ENCODE results near the gene TRAF3IP1.
"Not testable (repeated sequence)": the region's sequence is repeated elsewhere in the genome, so short reads cannot be mapped to it uniquely, and the experiment has no call there.

The TRAF3IP1 gene

DNA sequence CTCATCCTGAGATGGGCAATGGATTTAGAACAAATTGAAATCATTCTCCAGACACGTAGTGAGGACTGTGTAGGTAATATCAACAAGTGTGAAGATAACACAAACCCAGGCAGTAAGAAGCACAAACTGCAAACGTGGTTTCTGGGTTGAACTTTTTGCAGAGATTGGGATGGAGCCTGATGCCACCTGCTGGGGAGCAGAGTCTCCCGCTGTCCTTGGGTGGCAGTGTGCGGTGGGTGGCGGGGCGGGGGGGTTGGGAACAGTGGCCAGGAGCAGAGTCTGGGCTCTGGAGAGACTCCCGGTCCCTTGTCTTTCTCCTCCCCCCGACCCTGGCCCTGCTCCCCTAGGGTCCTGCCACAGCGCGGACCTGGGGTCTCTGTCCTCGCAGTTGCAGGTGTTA, 19.5 kb downstream of the TRAF3IP1 start:
- DNase-seq (ENCODE audit: low read depth), result no peak

DNA sequence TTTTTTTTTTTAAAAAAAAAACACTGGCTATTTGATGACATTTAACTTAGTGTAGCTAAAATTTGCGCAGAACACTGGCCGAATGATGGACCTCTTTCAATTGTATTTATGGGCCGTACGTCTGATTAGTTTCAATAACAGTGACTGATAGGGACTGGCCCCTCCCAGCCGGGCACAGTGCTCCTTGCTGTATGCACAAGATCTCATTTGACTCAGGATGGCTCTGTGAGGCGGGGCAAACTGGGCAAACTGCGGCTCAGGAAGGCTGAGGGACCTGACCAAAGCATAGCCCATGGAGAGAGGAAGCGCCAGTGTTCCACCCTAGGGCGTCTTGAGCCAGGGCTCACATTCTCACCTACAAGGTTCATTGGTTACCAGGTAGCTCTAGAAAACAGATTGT, 21.2 kb downstream of the TRAF3IP1 start:
- DNase-seq (ENCODE audit: low read depth), result no peak

DNA sequence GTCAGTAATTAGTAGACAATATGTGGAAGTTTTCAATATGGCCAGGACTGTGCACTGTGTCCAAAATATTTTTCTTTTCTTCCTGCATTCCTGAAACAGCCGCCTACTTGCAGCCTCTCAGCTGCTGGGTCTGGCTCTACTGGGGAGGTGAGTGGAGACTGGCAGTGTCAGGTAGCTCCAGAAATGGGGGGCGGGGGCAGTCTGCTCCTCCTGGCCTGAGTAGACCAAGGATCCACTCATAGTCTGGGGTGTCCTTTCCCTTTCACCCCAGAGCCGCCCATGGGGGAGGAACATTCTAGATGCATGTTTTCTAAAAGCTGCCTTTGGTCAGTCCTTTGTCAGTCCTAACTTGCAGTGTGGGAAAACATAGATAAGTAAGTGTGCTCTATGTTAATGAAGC, 23.7 kb downstream of the TRAF3IP1 start:
- no peak for DNase-seq (ENCODE audit: low read depth)

DNA sequence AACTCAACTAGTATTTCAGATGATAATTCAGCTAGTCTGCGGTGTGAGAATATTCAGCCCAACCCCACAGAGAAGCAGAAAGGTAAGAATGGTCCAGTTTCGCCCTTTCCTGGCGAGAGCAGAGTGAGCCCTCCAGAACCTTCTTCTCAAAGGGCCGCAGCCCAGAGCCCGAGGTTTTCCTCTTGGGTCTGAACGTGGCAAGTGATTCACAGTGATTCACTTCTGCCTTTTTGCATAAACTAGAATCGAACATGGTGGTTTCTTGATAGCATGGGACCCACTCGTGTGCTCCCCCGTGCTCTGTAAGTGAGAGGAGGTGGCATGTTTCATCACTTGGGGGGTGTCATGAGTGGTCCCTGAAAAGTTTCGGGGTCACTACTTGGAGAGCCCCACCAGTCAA, 24.2 kb downstream of the TRAF3IP1 start:
- no peak for DNase-seq (ENCODE audit: low read depth)

DNA sequence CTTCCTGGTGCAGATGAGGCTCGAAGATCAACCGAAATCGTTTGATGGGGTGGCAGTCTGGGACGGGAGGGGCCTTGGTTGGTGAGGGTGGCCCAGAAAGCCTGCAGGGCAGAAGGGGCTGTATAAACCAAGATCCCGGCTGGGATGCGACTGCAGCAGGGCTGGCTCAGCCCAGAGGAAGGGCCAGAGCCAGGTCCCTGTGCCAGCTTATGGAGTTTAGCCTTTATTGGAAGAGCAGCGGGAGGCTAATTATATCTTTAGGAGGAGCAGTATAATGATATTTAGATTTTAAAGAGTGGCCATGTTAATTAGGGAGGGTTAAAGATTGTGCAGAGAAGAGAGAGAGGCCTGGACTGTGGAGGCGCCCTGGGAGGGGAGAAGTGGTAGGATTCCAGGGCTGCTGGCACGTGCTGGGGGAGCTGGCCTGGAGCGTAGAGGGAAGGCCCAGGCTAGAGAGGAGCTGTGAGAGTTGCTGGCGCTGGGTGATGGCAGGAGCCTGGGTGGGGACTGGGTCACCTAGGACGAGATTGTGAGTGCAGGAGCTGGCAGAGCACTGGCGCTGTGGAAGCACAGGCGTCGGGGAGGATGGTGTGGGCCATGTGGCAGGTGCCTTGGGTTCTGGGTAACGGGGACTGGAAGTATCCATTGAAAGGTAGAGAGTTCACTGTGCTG, 25.1 kb downstream of the TRAF3IP1 start:
- DNase-seq (ENCODE audit: low read depth), result no peak

DNA sequence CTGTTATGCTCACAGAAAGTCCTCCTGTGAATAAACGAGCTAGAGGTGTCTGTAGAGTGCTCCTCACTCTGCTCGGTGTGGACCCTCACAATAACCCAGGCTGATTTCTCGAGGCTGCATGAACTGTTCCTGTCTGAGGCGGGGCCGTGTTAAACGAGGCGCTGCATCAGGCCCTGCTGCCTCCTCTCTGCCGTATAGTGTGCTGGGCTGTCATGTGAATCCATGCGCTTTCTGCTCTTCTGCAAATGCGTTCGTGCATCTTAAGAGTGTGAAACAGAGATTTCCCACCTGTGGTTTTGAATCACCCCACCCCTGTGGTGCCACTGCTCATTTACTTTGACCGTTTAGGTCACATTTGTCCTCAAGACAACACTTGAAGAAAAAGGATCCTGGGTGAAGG, 26.2 kb downstream of the TRAF3IP1 start:
- DNase-seq (ENCODE audit: low read depth), result no peak

DNA sequence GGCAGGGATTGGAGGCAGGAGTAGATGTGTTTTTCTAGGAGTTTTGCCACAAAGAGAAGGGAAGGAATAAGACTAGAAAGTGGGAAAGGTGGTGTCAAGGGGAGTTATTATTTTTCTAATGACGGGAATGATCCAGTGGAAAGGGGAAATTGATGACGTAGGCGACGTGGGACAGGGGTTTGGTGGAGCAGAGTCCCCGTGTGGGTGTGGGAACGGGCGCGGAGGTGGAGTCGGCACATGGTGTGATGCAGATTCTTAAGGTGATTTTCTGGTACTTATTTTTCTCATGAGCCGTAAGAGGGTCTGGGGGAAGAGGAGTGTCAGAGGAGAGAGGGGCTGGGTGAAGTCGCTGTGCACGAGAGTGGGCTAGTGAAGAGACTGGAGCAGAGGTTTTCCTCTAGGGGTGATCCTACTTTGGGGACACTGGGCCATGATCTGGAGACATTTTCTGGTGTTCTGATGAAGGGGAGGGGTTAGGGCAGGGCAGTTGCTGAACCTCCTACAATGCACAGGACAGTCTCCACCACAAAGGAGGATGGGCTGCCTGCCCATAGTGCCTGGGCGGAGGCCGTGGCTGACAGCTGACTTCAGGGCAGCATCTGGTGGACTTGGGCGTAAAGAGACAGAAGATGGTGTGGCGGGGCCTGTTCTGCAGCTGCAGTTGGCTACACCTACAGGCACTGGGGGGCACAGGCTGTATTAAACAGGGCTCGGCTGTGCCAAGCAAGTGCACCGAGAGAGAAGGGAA, 30.0 kb downstream of the TRAF3IP1 start:
- DNase-seq (ENCODE audit: low read depth), result no peak

DNA sequence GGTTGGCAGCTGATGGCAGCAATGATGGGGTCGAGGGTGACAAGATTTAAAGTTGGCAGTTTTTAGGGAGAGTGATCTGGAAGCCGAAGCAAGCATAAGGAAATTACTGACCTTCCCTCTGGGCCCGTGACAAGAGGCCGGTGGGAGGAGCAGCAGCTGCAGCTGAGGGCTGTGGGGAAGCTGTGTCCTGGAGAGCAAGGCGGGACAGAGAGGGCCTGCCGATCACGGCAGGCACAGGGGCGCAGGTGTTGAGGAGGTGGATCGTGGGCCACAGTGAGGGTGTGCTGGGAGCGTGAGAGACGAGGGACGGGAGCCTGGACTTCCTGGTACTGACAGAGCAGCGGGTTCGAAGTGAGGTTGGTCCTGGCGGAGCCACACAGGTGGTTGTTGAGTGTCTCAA, 31.0 kb downstream of the TRAF3IP1 start:
- no peak for DNase-seq (ENCODE audit: low read depth)

DNA sequence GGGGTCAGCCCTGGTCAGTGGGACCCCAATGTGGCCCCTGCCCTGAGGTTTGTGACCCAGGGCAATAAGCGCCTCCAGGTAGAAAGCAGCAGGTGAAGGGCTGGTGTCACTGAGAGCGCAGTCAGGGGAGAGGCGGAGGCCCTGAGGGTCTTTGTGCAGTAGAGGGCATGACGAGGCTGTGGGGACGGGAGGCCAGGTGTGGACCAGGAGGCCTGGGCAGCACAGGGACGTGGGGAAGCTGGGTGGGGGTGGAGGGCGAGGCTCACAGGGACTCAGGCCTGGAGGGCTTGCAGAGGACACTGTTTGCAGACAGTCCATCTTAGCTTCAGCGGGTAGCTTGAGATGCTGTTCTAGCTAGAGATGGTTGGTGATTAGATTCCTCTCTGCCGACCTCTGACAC, 32.0 kb downstream of the TRAF3IP1 start:
- no peak for DNase-seq (ENCODE audit: low read depth)

GRCh38 chr2:238358769-238359168, 38.5 kb downstream of the TRAF3IP1 start:
- no peak for DNase-seq (ENCODE audit: low read depth)

DNA sequence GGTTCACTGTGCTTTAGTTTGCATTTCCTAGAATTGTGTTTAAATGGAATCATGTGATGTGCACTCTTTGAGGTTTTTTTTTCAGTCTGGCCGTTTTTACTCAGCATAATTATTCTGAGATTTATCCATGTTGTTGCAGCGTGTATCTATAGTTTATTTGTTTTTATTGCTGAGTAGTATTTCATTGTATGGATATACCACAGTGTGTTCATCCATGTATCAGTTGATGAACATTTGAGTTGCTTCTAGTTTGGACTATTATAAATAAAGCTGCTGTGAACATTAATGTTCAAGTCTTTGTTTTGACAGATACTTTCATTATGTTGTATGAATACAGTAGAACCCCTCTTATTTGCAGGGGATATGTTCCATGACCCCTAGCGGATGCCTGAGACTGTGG, 39.1 kb downstream of the TRAF3IP1 start:
- no peak for DNase-seq (ENCODE audit: low read depth)

DNA sequence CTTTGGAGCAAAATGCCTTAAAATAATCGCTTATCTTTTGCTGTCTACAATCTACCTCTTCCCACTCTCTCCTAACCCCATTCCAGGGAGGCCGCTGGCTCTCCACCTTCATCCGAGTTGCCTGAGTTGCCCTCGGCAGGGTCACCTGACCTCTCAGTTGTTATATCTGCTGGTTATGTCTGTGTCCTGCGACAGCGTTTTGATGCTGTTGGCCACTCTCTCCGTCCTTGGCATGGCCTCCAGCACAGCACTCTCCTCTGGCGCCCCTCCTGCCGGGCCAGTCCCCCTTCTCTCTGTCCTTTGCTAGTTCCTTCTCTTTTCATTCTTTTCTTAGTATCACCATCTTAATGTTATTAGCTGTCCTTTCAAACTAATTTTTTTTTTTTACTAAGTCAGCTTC, 41.6 kb downstream of the TRAF3IP1 start:
- DNase-seq (ENCODE audit: low read depth), result no peak

DNA sequence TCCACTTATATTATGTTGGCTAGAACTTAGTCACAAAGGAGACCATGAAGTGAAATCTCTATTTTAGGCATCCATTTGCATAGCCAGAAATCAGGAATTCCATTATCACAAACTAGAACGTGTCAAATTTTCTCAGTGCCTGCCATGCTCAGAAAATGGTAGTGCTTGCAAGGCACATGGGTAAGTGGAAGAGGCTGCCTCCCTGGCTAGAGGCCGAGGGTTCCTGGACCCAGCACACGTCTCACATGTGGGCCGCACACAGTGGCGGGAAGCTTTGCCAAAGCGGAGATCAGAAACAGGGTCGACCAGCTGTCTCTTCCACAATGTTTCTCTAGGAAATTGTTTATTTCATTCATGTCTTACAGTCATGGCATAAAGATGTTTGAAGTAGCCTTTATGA, 42.3 kb downstream of the TRAF3IP1 start:
- no peak for DNase-seq (ENCODE audit: low read depth)

GRCh38 chr2:238369591-238370040, 49.3 kb downstream of the TRAF3IP1 start:
- no peak for DNase-seq (ENCODE audit: low read depth)

GRCh38 chr2:238370094-238370822, 49.9 kb downstream of the TRAF3IP1 start:
- DNase-seq (ENCODE audit: low read depth), result no peak

GRCh38 chr2:238370823-238371372, 50.6 kb downstream of the TRAF3IP1 start:
- peak; percentile 31 for DNase-seq (ENCODE audit: low read depth)

- not testable (repeated sequence) for DNase-seq (ENCODE audit: low read depth)
Measured at GRCh38 chr2:238372277-238372676, 52.0 kb downstream of the TRAF3IP1 start.

GRCh38 chr2:238376884-238377391, 56.6 kb downstream of the TRAF3IP1 start:
- no peak for DNase-seq (ENCODE audit: low read depth)

GRCh38 chr2:238378230-238379095, 58.1 kb downstream of the TRAF3IP1 start:
- DNase-seq (ENCODE audit: low read depth), result no peak

DNA sequence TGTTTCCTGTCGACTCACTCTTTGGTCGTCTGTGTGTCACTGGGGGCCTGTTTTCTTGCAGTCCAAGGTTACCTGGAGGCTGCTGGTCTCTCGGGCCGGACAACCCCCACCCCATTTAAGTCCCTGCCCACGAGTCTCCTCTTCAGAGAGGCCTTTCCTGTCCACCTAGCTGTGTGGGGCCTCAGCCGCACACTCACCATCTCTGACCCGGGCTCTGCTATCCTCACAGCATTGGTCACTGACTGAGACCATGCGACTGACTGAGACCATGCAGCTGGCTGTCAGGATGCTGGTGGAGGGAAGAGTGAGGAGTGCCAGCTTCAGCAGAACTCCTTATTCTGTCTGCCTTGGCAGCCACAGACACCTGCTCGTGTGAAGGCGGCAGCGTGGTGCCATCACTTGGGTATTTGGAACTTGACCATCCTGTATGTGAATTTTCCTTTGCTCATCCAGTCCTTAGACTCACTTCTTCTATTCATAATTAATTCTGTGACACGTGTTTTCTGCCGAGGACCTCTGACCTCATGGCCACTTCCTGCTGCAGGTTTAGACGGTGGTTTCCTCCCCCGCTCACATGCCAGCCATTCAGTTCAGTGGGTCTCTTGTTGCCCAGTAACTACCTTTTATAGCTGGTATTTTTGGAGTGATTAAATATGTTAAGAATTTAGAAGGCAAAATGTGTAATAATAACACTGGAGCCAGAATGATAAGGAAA, 58.9 kb downstream of the TRAF3IP1 start:
- no peak for DNase-seq (ENCODE audit: low read depth)

DNA sequence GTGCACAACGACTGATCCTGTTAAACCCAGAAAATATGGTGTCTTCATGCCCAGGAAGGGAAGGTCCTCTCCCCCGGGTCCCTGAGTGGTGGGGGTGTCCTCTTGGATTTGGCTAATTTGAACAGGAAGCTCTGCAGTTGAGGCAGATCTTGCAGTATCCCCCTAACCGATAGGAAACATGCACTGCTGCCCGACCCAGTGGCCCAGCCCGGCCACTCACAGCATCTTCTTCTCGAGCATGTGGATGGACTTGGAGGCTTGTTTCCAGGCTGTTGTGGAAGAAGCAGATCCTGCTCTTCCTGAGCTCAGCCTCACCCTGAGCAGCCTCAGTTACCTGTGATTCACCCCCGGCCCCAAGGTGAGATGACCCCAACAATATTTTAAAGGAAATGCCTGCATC, 60.0 kb downstream of the TRAF3IP1 start:
- DNase-seq (ENCODE audit: low read depth), result no peak
